ENCODE results near the gene SNX32.

SNX32 gene

GRCh38 chr11:65787649-65788622, 45.8 kb upstream of the SNX32 start:
- no peak for TF ChIP-seq CTCF (IDR thresholded peaks at IDR 0.05; ENCODE audit: low read depth, low read length, missing control alignments)
- no peak for DNase-seq (ENCODE audit: low read depth)
- in situ Hi-C loops (cut with HindIII; ENCODE audit: low sequenced_read_pairs): no loop called here
- H3K4me3 ChIP-seq (ENCODE audit: low read depth, low read length): no peak overlapping the region

- TF ChIP-seq CTCF (IDR thresholded peaks at IDR 0.05; ENCODE audit: low read depth, low read length, missing control alignments): no peak
- H3K4me3 ChIP-seq (ENCODE audit: low read depth, low read length): no peak overlapping the region
- in situ Hi-C loops (cut with HindIII; ENCODE audit: low sequenced_read_pairs): no loop called here
- DNase-seq (ENCODE audit: low read depth): no peak
These were observed 44.9 kb upstream of the SNX32 start for GRCh38 chr11:65788821-65789220.

- no peak for DNase-seq (ENCODE audit: low read depth)
- in situ Hi-C loops (cut with HindIII; ENCODE audit: low sequenced_read_pairs): no loop called here
- no peak for TF ChIP-seq CTCF (IDR thresholded peaks at IDR 0.05; ENCODE audit: low read depth, low read length, missing control alignments)
- no peak overlapping the region for H3K4me3 ChIP-seq (ENCODE audit: low read depth, low read length)
These were observed 44.3 kb upstream of the SNX32 start for GRCh38 chr11:65789230-65790103.

- no peak for TF ChIP-seq CTCF (IDR thresholded peaks at IDR 0.05; ENCODE audit: low read depth, low read length, missing control alignments)
- in situ Hi-C loops (cut with HindIII; ENCODE audit: low sequenced_read_pairs): no loop called here
- H3K4me3 ChIP-seq (ENCODE audit: low read depth, low read length): no peak overlapping the region
- no peak for DNase-seq (ENCODE audit: low read depth)
These were observed 43.5 kb upstream of the SNX32 start for GRCh38 chr11:65790104-65790901.

GRCh38 chr11:65790902-65791650, 42.7 kb upstream of the SNX32 start:
- TF ChIP-seq CTCF (IDR thresholded peaks at IDR 0.05; ENCODE audit: low read depth, low read length, missing control alignments): no peak
- H3K4me3 ChIP-seq (ENCODE audit: low read depth, low read length): no peak overlapping the region
- in situ Hi-C loops (cut with HindIII; ENCODE audit: low sequenced_read_pairs): no loop called here
- DNase-seq (ENCODE audit: low read depth): no peak
